Prostate gland (tissue), 2 donors: ENCODE results near the gene IFRD2. TPM values are rescaled to one million over a fixed set of nuclear protein-coding genes. Genes with fewer than 3 reads are reported as not detected.

Experiments used
- DNase-seq: peaks from one replicate; pipeline ENCODE4 v3.0.0-alpha.2; 2019; ENCODE audit warnings: low spot score
- H3K27ac ChIP-seq, 2 donors: fragments of 200-600 bp; sonication (generic); 2 replicates each; pipeline ENCODE4 v1.5.1; 2017 to 2019
- H3K27me3 ChIP-seq: fragments of 200-600 bp; sonication (generic); replicated peaks from 2 replicates; pipeline ENCODE4 v1.5.1; 2019; ENCODE audit not compliant: insufficient read depth
- H3K36me3 ChIP-seq, 2 donors: fragments of 200-600 bp; sonication (generic); 1 replicate in 1 of 2; 2 replicates in 1 of 2; pipeline versions ENCODE4 v1.5.1 to v1.8.1; 2017 to 2019
- H3K4me1 ChIP-seq: fragments of 200-600 bp; sonication (generic); replicated peaks from 2 replicates; pipeline ENCODE4 v1.5.1; 2019
- H3K4me3 ChIP-seq, 2 donors: fragments of 200-600 bp; sonication (generic); 2 replicates each; pipeline ENCODE4 v1.5.1; 2017 to 2019
- H3K9me3 ChIP-seq: fragments of 200-600 bp; sonication (generic); 2 replicates; pipeline ENCODE4 v1.5.1; 2017
- POLR2A ChIP-seq: fragments of 450-650 bp; IDR thresholded peaks from one replicate; pipeline ENCODE4 v1.6.1; 2016; ENCODE audit warnings: antibody characterized with exemption, mild to moderate bottlenecking
- POLR2AphosphoS5 ChIP-seq: sonication (generic); formaldehyde crosslinking; IDR thresholded peaks from one replicate; pipeline ENCODE4 v1.6.1; 2017; ENCODE audit warnings: antibody characterized with exemption
- WGBS: methylation state at CpG from one replicate; pipeline ENCODE4 v1.1.5; 2018; 5-methylcytosine and 5-hydroxymethylcytosine counted together
- intact Hi-C: fragments of 100-400 bp; cut with DNase I; formaldehyde crosslinking; loops from one replicate; pipeline ENCODE4 v1.14.2; 2022
- total RNA-seq, 2 donors: library from RNA; depleted of rRNA; stranded (reverse); fragments of >200 nt; gene quantifications; one replicate each; pipeline ENCODE4 v1.1.0, GENCODE V29; 2016
- TF ChIP-seq, protein P1 (sequence below), 4 experiments: fragments of 200-600 bp in 2 of 4; fragments of 450-650 bp in 2 of 4; sonication (generic) in 2 of 4; IDR thresholded peaks; 1 replicate in 3 of 4; 2 replicates in 1 of 4; pipeline ENCODE4 v1.5.1; 2016 to 2019; ENCODE audit warnings: antibody characterized with exemption in 4 of 4, mild to moderate bottlenecking in 2 of 4, moderate library complexity in 2 of 4

Gene IFRD2
- total RNA-seq, 2 donors from 2014 or later: 93.0 to 99.9 TPM

DNA sequence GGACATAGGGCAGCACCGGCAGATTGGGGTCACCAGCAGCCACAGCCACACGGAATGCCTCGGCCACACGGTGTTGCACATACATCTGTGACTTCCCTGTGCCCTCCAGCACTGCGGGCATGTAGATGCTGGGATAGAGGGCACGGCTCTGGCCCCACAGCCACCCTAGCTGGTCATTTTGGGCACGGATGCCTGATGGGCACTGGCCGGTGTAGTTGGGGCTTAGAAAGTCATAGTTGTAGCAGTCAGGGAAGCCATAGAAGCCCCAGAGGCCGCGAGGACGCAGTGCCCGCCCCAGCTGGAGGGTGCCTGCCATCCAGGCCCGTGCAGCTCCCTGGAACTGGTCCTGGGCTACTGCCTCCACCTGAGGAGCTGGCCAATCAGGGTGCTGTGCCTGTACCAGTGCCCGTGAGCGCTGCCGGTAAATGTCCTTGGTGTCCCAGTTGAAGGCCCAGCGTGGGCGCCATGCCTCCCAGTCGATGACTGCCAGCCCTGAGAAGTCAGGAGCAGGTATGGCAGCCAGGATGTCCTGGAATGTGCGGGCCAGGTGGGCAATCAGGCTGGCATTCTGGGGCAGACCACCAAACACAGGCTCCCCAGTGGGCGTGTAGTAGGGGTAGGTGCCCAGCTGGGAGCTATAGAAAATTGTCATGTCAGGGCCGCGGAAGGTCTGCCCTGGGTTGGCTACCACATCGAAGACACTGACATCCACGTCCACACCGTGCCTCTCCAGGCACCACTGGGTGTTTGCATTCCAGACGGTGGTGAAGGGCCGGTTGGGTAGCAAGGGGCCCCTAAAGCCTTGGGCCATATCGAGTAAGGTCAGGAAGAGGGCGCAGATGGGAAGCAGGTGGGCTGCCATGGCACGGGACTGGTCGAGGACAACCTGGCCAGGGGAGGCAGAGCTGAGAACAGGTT lies 10.1 kb upstream of the IFRD2 start:
- no peak for DNase-seq
- no peaks in the 10 kb centered on the region for H3K9me3 ChIP-seq
- no peaks in the 10 kb centered on the region for H3K36me3 ChIP-seq
- peaks cover 11% of the 10 kb centered on the region for H3K4me1 ChIP-seq
- intact Hi-C loops: no loop called here
- no peaks in the 10 kb centered on the region for H3K27me3 ChIP-seq
- no peak overlapping the region for H3K4me3 ChIP-seq
- WGBS: 84% methylated on average over 25 of the region's 32 CpGs
- H3K27ac ChIP-seq: no peak overlapping the region
- TF ChIP-seq POLR2AphosphoS5 (no peak), POLR2A (no peak)
- TF ChIP-seq, protein P1, sequence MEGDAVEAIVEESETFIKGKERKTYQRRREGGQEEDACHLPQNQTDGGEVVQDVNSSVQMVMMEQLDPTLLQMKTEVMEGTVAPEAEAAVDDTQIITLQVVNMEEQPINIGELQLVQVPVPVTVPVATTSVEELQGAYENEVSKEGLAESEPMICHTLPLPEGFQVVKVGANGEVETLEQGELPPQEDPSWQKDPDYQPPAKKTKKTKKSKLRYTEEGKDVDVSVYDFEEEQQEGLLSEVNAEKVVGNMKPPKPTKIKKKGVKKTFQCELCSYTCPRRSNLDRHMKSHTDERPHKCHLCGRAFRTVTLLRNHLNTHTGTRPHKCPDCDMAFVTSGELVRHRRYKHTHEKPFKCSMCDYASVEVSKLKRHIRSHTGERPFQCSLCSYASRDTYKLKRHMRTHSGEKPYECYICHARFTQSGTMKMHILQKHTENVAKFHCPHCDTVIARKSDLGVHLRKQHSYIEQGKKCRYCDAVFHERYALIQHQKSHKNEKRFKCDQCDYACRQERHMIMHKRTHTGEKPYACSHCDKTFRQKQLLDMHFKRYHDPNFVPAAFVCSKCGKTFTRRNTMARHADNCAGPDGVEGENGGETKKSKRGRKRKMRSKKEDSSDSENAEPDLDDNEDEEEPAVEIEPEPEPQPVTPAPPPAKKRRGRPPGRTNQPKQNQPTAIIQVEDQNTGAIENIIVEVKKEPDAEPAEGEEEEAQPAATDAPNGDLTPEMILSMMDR (IDR thresholded peaks at IDR 0.05): no peak

DNA sequence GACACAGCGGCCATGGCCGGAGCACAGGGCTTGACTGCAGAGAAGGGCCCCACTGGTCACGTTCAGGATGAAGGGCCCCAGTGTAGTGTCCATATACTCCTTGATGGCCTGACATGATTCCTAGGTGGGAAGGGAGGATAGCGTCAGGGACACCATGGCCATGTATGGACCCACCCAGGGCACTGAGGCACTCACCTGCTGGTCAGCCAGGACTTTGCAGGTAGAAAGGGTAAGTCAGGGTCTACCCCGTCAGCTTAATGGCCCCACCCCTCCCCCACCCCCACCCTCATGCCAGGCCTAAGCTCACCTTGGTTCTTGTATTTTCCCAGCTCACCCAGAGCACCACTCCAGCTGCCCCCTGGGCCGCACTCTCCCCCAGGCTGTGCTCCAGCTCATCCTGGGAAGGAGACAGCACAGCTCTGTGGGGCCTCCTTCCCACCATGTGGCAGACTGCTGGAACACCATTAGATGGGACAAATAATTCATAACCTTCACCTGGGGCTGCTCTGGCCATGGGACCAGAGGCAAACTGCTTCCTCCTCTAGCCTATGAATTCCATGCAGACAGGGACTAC lies 8.5 kb upstream of the IFRD2 start:
- DNase-seq: no peak
- intact Hi-C loops: no loop called here

DNA sequence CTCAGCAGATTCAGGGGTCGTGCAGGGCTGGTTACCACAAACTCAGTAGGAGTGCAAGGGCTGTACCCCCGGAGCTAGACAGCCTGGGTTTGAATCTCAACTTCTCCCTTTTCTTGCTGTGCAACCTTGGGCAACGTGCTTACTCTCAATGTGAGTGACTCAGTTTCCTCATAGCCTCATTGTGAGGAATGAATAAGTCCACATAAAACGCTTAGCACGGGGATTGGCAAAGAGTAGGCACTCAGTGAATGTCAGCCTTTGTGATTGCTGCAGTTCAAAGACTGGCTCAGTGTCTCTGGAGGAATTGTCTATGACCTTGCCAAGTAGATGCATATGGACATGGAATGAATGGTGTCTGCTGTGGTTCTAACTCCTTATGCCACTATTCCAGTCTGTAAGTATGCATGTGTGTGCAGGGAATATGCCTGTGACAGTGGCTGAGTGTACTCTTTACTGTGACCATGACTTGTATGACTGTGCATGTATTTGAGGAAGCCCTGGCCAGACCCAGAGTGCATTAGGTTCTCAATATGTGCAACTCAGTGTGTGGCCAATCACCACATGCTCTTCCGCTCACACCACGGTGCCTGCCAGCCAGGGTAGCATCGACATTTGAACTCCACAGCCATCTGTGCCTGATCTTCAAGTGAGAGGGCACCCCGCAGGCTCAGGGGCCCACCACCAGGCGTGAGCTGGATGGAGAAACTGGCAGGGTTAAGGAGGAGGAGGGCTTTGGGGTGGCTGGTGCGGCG lies 7.9 kb upstream of the IFRD2 start:
- intact Hi-C loops: no loop called here
- Histone ChIP-seq H3K36me3 (no peaks in the 10 kb centered on the region), H3K4me3 (peak overlapping the region; percentile 54 to 56), H3K27me3 (no peaks in the 10 kb centered on the region), H3K27ac (peak overlapping the region; percentile 84 to 89), H3K9me3 (no peaks in the 10 kb centered on the region), H3K4me1 (peaks cover 11% of the 10 kb centered on the region)
- TF ChIP-seq POLR2AphosphoS5: no peak
- TF ChIP-seq POLR2A: no peak
- TF ChIP-seq, protein P1 (IDR thresholded peaks at IDR 0.05): no peak
- no peak for DNase-seq
- WGBS: 53% methylated on average over 12 of the region's 12 CpGs

More for the DNA sequence above, 8.5 kb upstream of the IFRD2 start:
- TF ChIP-seq POLR2A (no peak), POLR2AphosphoS5 (no peak)
- TF ChIP-seq, protein P1 (IDR thresholded peaks at IDR 0.05): no peak
- Histone ChIP-seq H3K27ac (peak overlapping the region; percentile 84 to 89), H3K36me3 (no peaks in the 10 kb centered on the region), H3K27me3 (no peaks in the 10 kb centered on the region), H3K9me3 (no peaks in the 10 kb centered on the region), H3K4me3 (no peak overlapping the region), H3K4me1 (peaks cover 11% of the 10 kb centered on the region)
- 92% methylated on average over 6 of the region's 6 CpGs for WGBS

DNA sequence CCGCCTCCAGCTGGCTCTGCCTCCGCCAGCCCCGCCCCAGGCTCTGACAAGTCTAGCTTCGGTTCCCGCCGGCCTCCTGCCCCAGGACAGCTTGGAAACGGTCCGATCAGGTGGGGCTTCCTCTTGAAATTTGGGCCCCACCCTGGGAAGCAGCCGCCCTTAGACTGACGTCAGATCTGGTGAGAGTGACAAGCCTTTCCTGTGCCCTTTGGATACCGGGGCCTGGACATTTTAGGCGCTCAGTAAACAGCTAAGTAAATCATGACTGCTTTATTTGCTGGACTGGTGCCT lies 7.4 kb upstream of the IFRD2 start:
- peaks cover 11% of the 10 kb centered on the region for H3K4me1 ChIP-seq
- no peaks in the 10 kb centered on the region for H3K9me3 ChIP-seq
- intact Hi-C loops: no loop called here
- peak overlapping the region; percentile 84 to 89 for H3K27ac ChIP-seq
- H3K36me3 ChIP-seq: no peaks in the 10 kb centered on the region
- peak; percentile 83 for TF ChIP-seq POLR2AphosphoS5
- TF ChIP-seq POLR2A: peak; percentile 30
- TF ChIP-seq, protein P1 (IDR thresholded peaks at IDR 0.05): no peak
- H3K4me3 ChIP-seq: peak overlapping the region; percentile 54 to 56
- no peaks in the 10 kb centered on the region for H3K27me3 ChIP-seq
- 3% methylated on average over 12 of the region's 12 CpGs for WGBS
- no peak for DNase-seq
